Central memory CD8-positive, alpha-beta T cell (primary cell): Measurements from ENCODE around the gene CROCC2.

Experiments used
- ATAC-seq: fragments of 150-1000 bp; cut with Tn5 transposase; replicated peaks from 2 replicates; pipeline ENCODE4 v1.10.0; 2022; ENCODE audit warnings: mild to moderate bottlenecking, moderate FRiP score, moderate number of reproducible peaks; ENCODE audit not compliant: poor library complexity, severe bottlenecking; ENCODE audit errors: extremely low read depth
- DNase-seq, 2 donors: peaks; one replicate each; pipeline ENCODE4 v3.0.0; 2021; ENCODE audit warnings: low spot score in 2 of 2
- H3K27ac Mint-ChIP-seq: one replicate; pipeline ENCODE4 v1.8.0; 2022; ENCODE audit warnings: low read depth, mild to moderate bottlenecking, moderate library complexity, mixed read lengths
- H3K27me3 Mint-ChIP-seq: one replicate; pipeline ENCODE4 v1.8.0; 2022; ENCODE audit warnings: mixed read lengths
- H3K36me3 Mint-ChIP-seq: one replicate; pipeline ENCODE4 v1.8.0; 2022; ENCODE audit warnings: mild to moderate bottlenecking, moderate library complexity, mixed read lengths; ENCODE audit not compliant: insufficient read depth
- H3K4me1 Mint-ChIP-seq: one replicate; pipeline ENCODE4 v1.8.0; 2022; ENCODE audit warnings: mixed read lengths
- H3K4me3 Mint-ChIP-seq: one replicate; pipeline ENCODE4 v1.8.0; 2022; ENCODE audit warnings: mild to moderate bottlenecking, moderate library complexity, mixed read lengths
- H3K9me3 Mint-ChIP-seq: one replicate; pipeline ENCODE4 v1.8.0; 2022; ENCODE audit warnings: mixed read lengths

The CROCC2 gene

DNA sequence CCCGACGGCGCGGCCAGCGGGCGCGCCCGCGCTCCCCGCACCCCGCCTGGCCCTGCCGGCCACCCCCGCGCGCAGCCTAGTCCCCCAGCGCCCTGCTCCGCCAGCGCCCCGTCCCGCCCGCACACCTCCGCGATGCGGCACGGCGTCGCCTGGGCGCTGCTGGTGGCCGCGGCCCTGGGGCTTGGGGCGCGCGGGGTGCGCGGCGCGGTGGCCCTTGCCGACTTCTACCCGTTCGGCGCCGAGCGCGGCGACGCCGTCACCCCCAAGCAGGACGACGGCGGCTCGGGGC lies 92.5 kb downstream of the CROCC2 start:
- Mint-ChIP-seq H3K4me1 (no peaks in the 10 kb centered on the region), H3K9me3 (peaks cover 6% of the 10 kb centered on the region), H3K4me3 (peak overlapping the region; percentile 36), H3K27ac (no peak overlapping the region), H3K36me3 (no peaks in the 10 kb centered on the region), H3K27me3 (peaks cover 27% of the 10 kb centered on the region)
- ATAC-seq = no peak
- no peak for DNase-seq

DNA sequence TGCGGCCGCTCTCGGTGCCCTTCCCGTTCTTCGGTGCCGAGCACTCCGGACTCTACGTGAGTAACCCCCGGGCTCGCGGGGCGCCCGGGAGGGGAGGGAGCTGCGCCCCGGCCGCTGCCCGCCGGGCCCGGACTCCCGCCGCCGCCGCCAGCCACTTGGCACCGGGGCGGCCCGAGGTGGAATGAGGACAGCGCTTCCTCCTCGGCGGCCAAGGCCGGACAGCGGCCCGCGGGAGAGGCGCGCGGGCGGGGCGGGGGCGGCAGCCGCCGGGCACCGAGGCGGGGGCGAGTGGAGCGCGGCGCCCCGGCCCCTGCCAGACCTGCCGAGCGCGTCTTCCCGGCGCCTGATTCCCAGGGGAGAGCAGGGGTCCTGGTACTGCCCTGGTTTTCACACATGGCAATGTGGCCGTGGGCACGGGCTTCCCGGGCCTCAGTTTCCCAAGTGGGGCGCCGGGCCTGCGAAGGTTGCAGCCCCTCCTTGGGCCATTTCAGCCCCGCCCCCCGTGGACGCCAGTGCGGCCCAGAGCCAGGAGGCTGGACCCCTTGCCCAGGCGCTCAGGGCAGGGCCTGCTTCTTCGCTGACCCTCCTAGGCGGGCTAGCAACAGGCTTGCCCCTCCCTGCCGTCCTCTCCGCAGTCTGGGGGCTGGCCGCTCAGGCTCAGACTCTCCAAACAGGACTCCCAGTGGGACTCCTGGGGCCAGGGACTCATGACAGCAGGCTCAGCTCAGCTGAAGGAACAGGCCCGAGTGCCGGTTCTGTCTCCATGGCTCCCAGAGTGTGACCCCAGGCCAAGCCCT lies 93.1 kb downstream of the CROCC2 start:
- no peaks in the 10 kb centered on the region for H3K36me3 Mint-ChIP-seq
- no peak overlapping the region for H3K27ac Mint-ChIP-seq
- peaks cover 27% of the 10 kb centered on the region for H3K27me3 Mint-ChIP-seq
- H3K4me1 Mint-ChIP-seq = no peaks in the 10 kb centered on the region
- ATAC-seq (no peak), DNase-seq (no peak)
- peaks cover 11% of the 10 kb centered on the region for H3K9me3 Mint-ChIP-seq
- peak overlapping the region; percentile 36 for H3K4me3 Mint-ChIP-seq

DNA sequence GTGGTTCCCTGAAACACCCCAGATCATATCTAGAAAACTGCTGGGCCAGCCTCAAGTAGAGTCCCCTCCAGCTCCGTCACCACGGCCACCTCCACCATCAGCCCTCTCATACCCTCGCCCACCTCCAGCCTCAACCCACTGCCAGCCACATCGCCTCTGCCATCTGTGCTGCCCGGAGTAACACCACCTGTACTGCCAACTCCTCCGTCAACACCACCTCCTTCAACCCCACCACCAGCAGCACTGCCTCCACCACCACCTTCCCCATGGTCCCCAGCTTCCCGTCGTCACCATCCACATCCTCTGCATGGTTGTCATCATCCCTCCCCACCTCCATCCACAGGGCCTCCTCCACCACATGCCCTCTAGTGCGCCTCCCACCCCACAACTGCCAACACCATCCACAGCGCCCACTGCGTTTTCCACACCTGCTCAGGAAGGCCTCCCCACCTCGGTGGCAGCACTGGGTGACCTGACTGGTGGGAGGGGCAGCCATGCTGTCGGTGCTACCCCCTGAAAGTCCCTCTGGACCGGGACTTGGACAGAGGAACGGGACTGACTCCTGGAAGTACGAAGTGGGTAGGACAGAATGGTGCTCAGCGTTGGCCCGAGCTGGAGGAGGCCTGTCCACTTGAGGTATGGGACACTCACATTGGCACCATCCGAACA lies 93.9 kb downstream of the CROCC2 start:
- Mint-ChIP-seq H3K9me3 (peaks cover 11% of the 10 kb centered on the region), H3K27me3 (peaks cover 27% of the 10 kb centered on the region), H3K27ac (no peak overlapping the region), H3K36me3 (no peaks in the 10 kb centered on the region), H3K4me1 (no peaks in the 10 kb centered on the region), H3K4me3 (peak overlapping the region; percentile 17)
- DNase-seq = no peak
- no peak for ATAC-seq

- Mint-ChIP-seq H3K4me1 (no peaks in the 10 kb centered on the region), H3K27me3 (peaks cover 32% of the 10 kb centered on the region), H3K27ac (no peak overlapping the region), H3K36me3 (peaks cover 1% of the 10 kb centered on the region), H3K9me3 (peaks cover 16% of the 10 kb centered on the region), H3K4me3 (peak overlapping the region; percentile 17)
- no peak for ATAC-seq
- DNase-seq = no peak
Observed at GRCh38 chr2:241000831-241001321, 94.7 kb downstream of the CROCC2 start.

- H3K4me1 Mint-ChIP-seq = no peaks in the 10 kb centered on the region
- no peak overlapping the region for H3K4me3 Mint-ChIP-seq
- ATAC-seq = no peak
- no peak for DNase-seq
- no peak overlapping the region for H3K27ac Mint-ChIP-seq
- H3K9me3 Mint-ChIP-seq = peaks cover 21% of the 10 kb centered on the region
- H3K27me3 Mint-ChIP-seq = peaks cover 31% of the 10 kb centered on the region
- peaks cover 1% of the 10 kb centered on the region for H3K36me3 Mint-ChIP-seq
Observed at GRCh38 chr2:241001413-241002274, 95.5 kb downstream of the CROCC2 start.

GRCh38 chr2:241002275-241003046 lies 96.3 kb downstream of the CROCC2 start:
- H3K4me1 Mint-ChIP-seq = no peaks in the 10 kb centered on the region

GRCh38 chr2:241003047-241003360 lies 96.9 kb downstream of the CROCC2 start:
- ATAC-seq = no peak
- H3K27me3 Mint-ChIP-seq = peaks cover 22% of the 10 kb centered on the region
- DNase-seq = no peak
- H3K4me1 Mint-ChIP-seq = no peaks in the 10 kb centered on the region
- no peak overlapping the region for H3K27ac Mint-ChIP-seq
- H3K9me3 Mint-ChIP-seq = peaks cover 21% of the 10 kb centered on the region
- H3K36me3 Mint-ChIP-seq = peaks cover 1% of the 10 kb centered on the region
- no peak overlapping the region for H3K4me3 Mint-ChIP-seq

More at GRCh38 chr2:241002275-241003046, 96.3 kb downstream of the CROCC2 start:
- H3K27ac Mint-ChIP-seq = no peak overlapping the region
- peaks cover 23% of the 10 kb centered on the region for H3K27me3 Mint-ChIP-seq
- peaks cover 21% of the 10 kb centered on the region for H3K9me3 Mint-ChIP-seq
- DNase-seq (peak in 1 of 2 donors; percentile 10), ATAC-seq (no peak)
- peaks cover 1% of the 10 kb centered on the region for H3K36me3 Mint-ChIP-seq
- no peak overlapping the region for H3K4me3 Mint-ChIP-seq

DNA sequence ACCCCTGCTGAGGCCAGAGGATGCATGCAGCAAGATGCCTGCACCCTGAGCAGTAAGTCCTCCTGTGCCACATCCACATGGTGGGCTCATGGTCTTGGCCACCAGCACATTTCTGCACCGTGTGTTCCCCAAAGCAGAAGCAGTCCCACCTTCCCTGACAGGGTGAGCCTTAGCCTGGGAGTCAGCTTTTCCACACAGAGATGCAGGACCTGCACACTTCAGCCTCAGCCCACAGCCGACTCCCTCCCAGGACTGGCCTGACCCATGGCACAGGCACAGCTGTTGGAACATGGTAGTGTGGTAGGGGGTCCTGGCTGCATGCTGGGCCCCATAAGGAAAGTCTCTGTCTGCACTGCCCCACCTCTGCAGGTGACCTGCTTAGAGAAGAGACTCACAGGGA lies 97.2 kb downstream of the CROCC2 start:
- peaks cover 1% of the 10 kb centered on the region for H3K36me3 Mint-ChIP-seq
- no peak for ATAC-seq

DNA sequence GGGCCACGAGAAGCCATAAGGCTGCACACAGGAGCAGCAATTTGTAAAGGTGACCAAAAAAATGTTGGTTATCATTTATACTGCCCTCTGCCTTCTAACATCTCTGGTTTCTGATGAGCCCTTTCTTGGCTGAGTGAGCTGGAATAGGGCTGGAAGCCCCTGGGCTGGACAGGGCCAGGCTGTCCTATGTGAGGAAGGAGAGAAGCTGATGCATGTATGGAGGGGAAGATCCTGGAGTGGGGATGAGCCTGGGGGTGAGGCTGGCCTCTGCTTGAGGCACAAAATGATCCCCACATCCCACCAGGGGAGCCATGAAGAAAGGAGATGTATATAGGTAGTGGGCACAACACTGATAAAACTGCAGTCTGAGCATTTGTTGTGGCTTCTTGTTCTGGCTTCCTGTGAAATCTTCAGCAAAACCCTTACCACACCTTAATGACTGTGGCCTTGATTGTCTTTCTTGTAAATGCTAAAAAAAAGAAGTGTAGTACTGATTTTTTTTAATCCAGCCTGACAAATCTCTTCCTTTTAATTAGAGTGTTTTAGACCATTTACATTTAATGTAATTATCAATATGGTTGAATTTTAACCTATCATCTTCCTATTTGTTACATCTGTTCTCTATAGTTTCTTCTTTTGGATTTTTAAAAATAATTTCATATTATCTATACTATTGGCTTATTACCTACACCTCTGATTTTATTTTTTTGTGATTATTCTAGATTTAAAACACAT lies 97.9 kb downstream of the CROCC2 start:
- Mint-ChIP-seq H3K27ac (no peak overlapping the region), H3K4me3 (no peak overlapping the region)
- no peak for ATAC-seq

More for the DNA sequence above, 97.2 kb downstream of the CROCC2 start:
- Mint-ChIP-seq H3K9me3 (peaks cover 21% of the 10 kb centered on the region), H3K4me1 (no peaks in the 10 kb centered on the region), H3K4me3 (no peak overlapping the region), H3K27ac (no peak overlapping the region), H3K27me3 (peaks cover 26% of the 10 kb centered on the region)
- no peak for DNase-seq

GRCh38 chr2:241005569-241005968 lies 99.4 kb downstream of the CROCC2 start:
- peaks cover 1% of the 10 kb centered on the region for H3K36me3 Mint-ChIP-seq
- DNase-seq = no peak
- no peak overlapping the region for H3K4me3 Mint-ChIP-seq
- H3K27me3 Mint-ChIP-seq = peaks cover 28% of the 10 kb centered on the region
- no peak overlapping the region for H3K27ac Mint-ChIP-seq
- peaks cover 21% of the 10 kb centered on the region for H3K9me3 Mint-ChIP-seq
- peaks cover 5% of the 10 kb centered on the region for H3K4me1 Mint-ChIP-seq
- ATAC-seq = no peak

More for the DNA sequence above, 97.9 kb downstream of the CROCC2 start:
- H3K36me3 Mint-ChIP-seq = peaks cover 1% of the 10 kb centered on the region
- no peak for DNase-seq
- peaks cover 2% of the 10 kb centered on the region for H3K4me1 Mint-ChIP-seq
- H3K27me3 Mint-ChIP-seq = peaks cover 32% of the 10 kb centered on the region
- peaks cover 21% of the 10 kb centered on the region for H3K9me3 Mint-ChIP-seq

GRCh38 chr2:241006412-241006811 lies 100.3 kb downstream of the CROCC2 start:
- DNase-seq (no peak), ATAC-seq (no peak)
- no peak overlapping the region for H3K27ac Mint-ChIP-seq
- no peak overlapping the region for H3K4me3 Mint-ChIP-seq
- peaks cover 1% of the 10 kb centered on the region for H3K36me3 Mint-ChIP-seq
- peaks cover 21% of the 10 kb centered on the region for H3K9me3 Mint-ChIP-seq
- peaks cover 5% of the 10 kb centered on the region for H3K4me1 Mint-ChIP-seq
- H3K27me3 Mint-ChIP-seq = peaks cover 27% of the 10 kb centered on the region
